Tibial artery (tissue), 4 donors: Measurements from ENCODE around the gene MAP3K8.
A peak's percentile ranks its signal among the peaks of the same experiment; 100 is the strongest.

ENCODE experiments used
- DNase-seq, 2 donors: peaks; one replicate each; pipeline ENCODE4 v3.0.0-alpha.2; 2019
- H3K27ac ChIP-seq, 2 donors: fragments of 200-600 bp; sonication (generic) in 1 of 2; 1 replicate in 1 of 2; 2 replicates in 1 of 2; pipeline ENCODE4 v1.5.1; 2018 to 2019; ENCODE audit warnings: mild to moderate bottlenecking in 1 of 2
- H3K27me3 ChIP-seq, 2 donors: fragments of 200-600 bp; sonication (generic) in 1 of 2; one replicate each; pipeline versions ENCODE4 v1.5.1 to v1.6.0; 2016 to 2019
- H3K36me3 ChIP-seq, 3 donors: fragments of 200-600 bp; sonication (generic) in 2 of 3; one replicate each; pipeline ENCODE4 v1.5.1; 2016 to 2019; ENCODE audit warnings: mild to moderate bottlenecking in 2 of 3
- H3K4me1 ChIP-seq, 4 donors: fragments of 200-600 bp; sonication (generic) in 2 of 4; 1 replicate in 3 of 4; 2 replicates in 1 of 4; pipeline ENCODE4 v1.5.1; 2016 to 2019
- H3K4me3 ChIP-seq, 2 donors: fragments of 200-600 bp; sonication (generic) in 1 of 2; 1 replicate in 1 of 2; 2 replicates in 1 of 2; pipeline ENCODE4 v1.5.1; 2018 to 2019; ENCODE audit warnings: mild to moderate bottlenecking in 2 of 2
- H3K9me3 ChIP-seq, 3 donors: fragments of 200-600 bp; sonication (generic) in 1 of 3; one replicate each; pipeline ENCODE4 v1.5.1; 2016 to 2019
- intact Hi-C: fragments of 100-400 bp; cut with DNase I; formaldehyde crosslinking; loops from one replicate; pipeline ENCODE4 v1.15.0; 2023; ENCODE audit warnings: low total_unique reads
- TF ChIP-seq, protein P1 (sequence below), 2 experiments: fragments of 200-600 bp in 1 of 2; fragments of 450-650 bp in 1 of 2; IDR thresholded peaks; one replicate each; pipeline ENCODE4 v1.5.1; 2017 to 2019; ENCODE audit warnings: antibody characterized with exemption in 2 of 2, mild to moderate bottlenecking in 1 of 2, moderate library complexity in 1 of 2

Gene MAP3K8

DNA sequence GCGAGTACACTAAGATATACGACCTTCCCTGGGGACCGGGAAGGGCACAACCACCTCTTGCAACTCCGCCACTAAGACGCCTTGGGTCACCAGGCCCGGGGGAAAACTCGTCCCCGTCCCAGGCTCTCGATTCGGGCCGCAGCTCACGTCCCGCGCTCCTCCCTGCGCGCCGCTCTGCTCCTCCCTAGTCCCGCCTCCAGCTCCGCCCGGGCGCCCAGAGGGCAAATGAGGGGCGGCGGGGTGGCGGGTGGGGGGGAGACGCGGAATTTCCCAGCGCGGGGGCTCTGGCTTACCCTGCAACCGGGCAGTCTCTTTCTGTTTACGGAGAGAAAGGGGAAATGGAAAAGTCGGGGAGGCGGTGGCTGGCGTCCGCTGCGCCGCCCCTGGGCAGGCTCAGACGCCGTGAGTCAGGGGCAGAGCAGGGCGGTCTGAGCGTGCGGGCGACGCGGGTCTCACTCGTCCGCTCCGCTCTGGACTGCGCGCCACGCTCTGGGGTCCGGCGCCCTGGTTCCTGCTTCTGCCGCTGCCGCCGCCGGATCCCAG is at the start of gene MAP3K8:
Gene MAP3K8, plus strand, starts transcription at position 455 of the 543 bp plus-strand sequence. CDS start 4,755 bp downstream, outside the sequence.
- Histone ChIP-seq H3K4me3 (peak within 1 kb of the TSS; percentile 69 to 87), H3K36me3 (peaks cover 0 to 2% (median 1%) of the 10 kb centered on the region in 3 donors), H3K4me1 (peaks cover 0 to 58% (median 17%) of the 10 kb centered on the region in 4 donors), H3K27ac (peak within 1 kb of the TSS; percentile 97 to 98), H3K27me3 (no peaks in the 10 kb centered on the region), H3K9me3 (no peaks in the 10 kb centered on the region)
- TF ChIP-seq, protein P1, sequence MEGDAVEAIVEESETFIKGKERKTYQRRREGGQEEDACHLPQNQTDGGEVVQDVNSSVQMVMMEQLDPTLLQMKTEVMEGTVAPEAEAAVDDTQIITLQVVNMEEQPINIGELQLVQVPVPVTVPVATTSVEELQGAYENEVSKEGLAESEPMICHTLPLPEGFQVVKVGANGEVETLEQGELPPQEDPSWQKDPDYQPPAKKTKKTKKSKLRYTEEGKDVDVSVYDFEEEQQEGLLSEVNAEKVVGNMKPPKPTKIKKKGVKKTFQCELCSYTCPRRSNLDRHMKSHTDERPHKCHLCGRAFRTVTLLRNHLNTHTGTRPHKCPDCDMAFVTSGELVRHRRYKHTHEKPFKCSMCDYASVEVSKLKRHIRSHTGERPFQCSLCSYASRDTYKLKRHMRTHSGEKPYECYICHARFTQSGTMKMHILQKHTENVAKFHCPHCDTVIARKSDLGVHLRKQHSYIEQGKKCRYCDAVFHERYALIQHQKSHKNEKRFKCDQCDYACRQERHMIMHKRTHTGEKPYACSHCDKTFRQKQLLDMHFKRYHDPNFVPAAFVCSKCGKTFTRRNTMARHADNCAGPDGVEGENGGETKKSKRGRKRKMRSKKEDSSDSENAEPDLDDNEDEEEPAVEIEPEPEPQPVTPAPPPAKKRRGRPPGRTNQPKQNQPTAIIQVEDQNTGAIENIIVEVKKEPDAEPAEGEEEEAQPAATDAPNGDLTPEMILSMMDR (IDR thresholded peaks at IDR 0.05) = no peak
- intact Hi-C loops = no loop called here
- DNase-seq = peak; percentile 93 to 97

DNA sequence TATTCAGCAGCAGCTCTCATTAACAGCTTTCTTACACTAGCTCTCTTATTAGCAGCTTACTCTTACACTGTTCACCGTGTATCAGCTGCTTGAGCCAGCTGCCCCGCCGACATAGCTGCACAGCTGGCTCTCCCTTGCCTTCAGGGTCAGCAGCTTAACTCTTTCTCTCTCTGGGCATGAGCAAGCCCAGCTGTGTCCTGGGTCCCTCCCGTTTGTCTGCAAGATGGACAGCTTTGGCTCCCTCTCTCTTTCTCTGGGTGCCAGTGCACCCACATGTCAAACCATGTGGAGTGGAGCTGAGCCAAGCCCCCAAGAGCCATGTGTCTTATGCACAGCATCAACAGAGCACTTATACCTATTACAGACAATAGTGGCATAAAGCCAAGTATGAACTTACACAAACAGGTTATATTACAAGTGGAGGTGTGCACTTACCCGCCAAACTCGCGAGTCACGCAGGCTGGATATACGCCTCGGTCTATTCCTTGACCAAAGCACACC is 49.2 kb upstream of the MAP3K8 start:
- TF ChIP-seq, protein P1 (IDR thresholded peaks at IDR 0.05) = peak in 1 of 2 experiments; percentile 13
- H3K27ac ChIP-seq = no peak overlapping the region
- H3K36me3 ChIP-seq = no peaks in the 10 kb centered on the region
- H3K9me3 ChIP-seq = no peaks in the 10 kb centered on the region
- H3K27me3 ChIP-seq = no peaks in the 10 kb centered on the region
- no peak overlapping the region for H3K4me3 ChIP-seq
- intact Hi-C loops = no loop called here
- no peak for DNase-seq
- H3K4me1 ChIP-seq = no peaks in the 10 kb centered on the region

DNA sequence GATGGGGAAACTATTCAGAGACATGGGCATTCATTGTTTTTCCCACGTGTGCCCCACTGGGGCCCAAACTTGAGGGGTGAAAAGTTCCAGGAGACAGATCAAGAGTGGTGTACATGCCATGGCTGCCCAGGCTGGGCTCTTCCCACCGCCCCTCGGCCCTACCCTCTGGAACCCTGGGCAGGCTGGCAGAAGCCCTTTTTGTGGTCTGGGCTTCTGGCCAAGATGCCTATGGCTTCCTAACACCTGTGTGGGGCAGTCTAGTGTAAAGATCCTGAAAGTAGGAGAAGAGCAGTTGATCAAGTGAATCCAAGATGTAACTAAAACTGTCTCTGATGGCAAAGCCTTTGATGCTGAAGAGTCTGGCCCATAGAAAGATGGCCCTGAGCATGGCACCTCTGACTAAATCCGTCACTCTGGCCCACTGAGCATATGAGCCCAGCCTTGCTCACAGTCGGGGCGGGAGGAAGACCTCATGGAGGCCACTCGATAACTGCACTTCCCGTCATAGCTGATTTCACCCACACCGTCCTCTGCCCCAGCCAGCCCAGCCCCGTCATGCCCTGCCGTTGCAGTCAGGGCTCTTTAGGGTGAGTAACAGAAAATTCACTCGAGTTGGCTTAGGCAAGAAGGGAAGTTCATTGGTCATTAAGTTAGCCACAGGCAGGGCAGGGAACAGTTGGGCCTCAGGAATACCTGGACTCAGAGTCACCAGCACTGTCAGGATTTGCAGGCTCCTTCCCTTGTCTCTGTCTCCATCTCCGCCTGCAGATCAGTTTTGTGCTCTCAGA is 47.0 kb upstream of the MAP3K8 start:
- TF ChIP-seq, protein P1 (IDR thresholded peaks at IDR 0.05) = no peak
- H3K36me3 ChIP-seq = no peaks in the 10 kb centered on the region
- H3K4me1 ChIP-seq = no peaks in the 10 kb centered on the region
- H3K9me3 ChIP-seq = no peaks in the 10 kb centered on the region
- no peak for DNase-seq
- no peak overlapping the region for H3K27ac ChIP-seq
- H3K27me3 ChIP-seq = no peaks in the 10 kb centered on the region
- intact Hi-C loops = no loop called here
- no peak overlapping the region for H3K4me3 ChIP-seq

DNA sequence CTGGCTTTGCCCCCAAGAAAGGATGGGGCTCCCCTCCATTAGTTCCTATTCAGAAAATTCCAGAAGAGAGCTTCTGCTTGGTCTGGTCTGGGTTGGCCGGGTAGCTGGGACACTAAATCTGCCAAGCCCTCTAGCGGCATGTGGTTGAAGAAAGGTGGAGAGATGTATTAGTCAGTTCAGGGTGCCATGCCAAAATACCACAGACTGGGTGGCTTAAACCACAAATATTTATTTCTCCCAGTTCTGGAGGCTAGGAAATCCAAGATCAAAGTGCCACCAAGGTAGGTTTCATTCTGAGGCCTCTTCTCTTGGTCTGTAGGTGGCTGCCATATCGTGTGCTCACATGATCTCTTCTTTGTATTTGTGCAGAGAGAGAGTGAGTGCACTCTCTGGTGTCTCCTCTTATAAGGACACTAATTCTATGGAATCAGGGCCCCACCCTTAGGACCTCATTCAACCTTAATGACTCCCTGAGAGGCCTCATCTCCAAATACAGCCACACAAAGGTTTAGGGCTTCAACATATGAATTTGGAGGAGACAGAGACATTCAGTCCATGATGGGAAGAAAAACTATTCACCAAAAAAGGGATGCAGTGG is 46.2 kb upstream of the MAP3K8 start:
- Histone ChIP-seq H3K27ac (no peak overlapping the region), H3K9me3 (no peaks in the 10 kb centered on the region), H3K36me3 (no peaks in the 10 kb centered on the region), H3K27me3 (no peaks in the 10 kb centered on the region), H3K4me3 (no peak overlapping the region), H3K4me1 (peaks cover 0 to 4% (median 2%) of the 10 kb centered on the region in 4 donors)
- intact Hi-C loops = no loop called here
- TF ChIP-seq, protein P1 (IDR thresholded peaks at IDR 0.05) = no peak
- no peak for DNase-seq

DNA sequence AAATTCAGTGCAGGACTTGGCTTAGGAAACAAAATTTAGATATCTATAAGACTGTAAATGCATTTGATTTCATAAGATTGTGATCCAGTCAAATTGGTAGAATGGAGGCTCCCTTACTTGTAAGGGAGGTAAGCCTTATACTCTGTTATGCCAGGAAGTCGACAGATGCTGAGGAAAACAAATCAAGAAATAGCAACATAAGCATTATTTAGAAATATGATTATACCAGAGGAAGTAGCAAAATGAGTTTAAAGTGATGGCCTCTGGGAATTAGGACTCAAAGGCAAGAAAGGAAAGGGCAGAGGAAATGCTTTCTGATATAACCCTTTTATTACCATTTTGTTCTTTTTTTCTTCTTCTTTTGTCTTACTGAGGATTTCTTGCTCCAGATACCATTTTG is 44.4 kb upstream of the MAP3K8 start:
- no peak overlapping the region for H3K4me3 ChIP-seq
- H3K9me3 ChIP-seq = no peaks in the 10 kb centered on the region
- intact Hi-C loops = no loop called here
- DNase-seq = no peak
- H3K36me3 ChIP-seq = no peaks in the 10 kb centered on the region
- TF ChIP-seq, protein P1 (IDR thresholded peaks at IDR 0.05) = no peak
- H3K27ac ChIP-seq = no peak overlapping the region
- H3K27me3 ChIP-seq = no peaks in the 10 kb centered on the region
- H3K4me1 ChIP-seq = peaks cover 0 to 5% (median 2%) of the 10 kb centered on the region in 4 donors
